ENCODE measurements around the gene CTDNEP1.
A peak's percentile ranks its signal among the peaks of the same experiment; 100 is the strongest.
"Not testable (repeated sequence)": the region's sequence is repeated elsewhere in the genome, so short reads cannot be mapped to it uniquely, and the experiment has no call there.

The CTDNEP1 gene

GRCh38 chr17:7253082-7253481 is 1.5 kb upstream of the CTDNEP1 start:
- Histone ChIP-seq H3K9ac (ENCODE audit: low read depth, low read length) (peak overlapping the region; percentile 94; the same call in 1 of the 2 replicates), H3K4me3 (ENCODE audit: low read length) (peak overlapping the region; percentile 92), H3K27me3 (ENCODE audit: insufficient read depth, low read length) (no peaks in the 10 kb centered on the region), H3K9me3 (ENCODE audit: insufficient read depth, low read depth, low read length) (no peaks in the 10 kb centered on the region), H3K4me1 (ENCODE audit: insufficient read depth, low read length) (peaks cover 7% of the 10 kb centered on the region), H3K27ac (ENCODE audit: low read length) (no peak overlapping the region), H3K36me3 (ENCODE audit: insufficient read depth, low read depth, low read length) (peaks cover 41% of the 10 kb centered on the region)

DNA sequence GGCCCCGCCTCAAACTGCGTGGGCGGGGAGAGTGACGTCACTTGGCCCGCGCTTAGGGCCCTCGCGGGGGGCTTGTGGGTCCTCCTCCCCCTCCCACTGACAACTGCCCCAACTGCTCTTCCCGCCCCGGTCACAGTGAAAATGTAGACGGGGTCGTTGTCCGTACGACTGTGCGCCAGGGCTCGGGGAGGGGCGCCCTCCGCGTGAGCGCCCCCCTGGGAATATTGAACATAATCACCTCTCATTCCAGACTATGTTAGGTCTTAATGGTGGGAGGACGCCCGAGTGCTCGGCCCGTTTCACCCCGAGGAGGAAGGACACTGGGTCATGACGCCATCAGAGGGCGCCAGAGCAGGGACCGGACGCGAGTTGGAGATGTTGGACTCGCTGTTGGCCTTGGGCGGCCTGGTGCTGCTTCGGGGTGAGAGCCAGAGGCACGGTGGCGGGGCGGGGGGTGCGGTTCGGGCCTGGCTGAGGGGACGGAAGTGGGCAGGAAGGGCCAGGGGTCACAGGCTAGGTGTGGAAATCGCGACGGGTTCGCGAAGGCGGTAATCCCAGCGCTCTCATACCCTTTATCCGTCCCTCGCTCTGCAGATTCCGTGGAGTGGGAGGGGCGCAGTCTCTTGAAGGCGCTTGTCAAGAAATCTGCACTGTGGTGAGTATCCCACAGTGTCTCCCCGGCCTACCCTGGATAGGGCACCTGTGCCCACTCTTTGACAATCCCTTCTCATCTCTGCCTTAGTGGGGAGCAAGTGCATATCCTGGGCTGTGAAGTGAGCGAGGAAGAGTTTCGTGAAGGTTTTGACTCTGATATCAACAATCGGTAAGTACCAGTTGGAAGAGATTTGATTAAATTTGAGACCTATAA is 876 bp upstream of the CTDNEP1 start, which contains the start of gene ELP5:
TSS of gene ELP5 (plus strand) at position 40 of the 868 bp plus-strand sequence. CDS start at position 376, 336 bp downstream.
- H3K27me3 ChIP-seq (ENCODE audit: insufficient read depth, low read length) = no peaks in the 10 kb centered on the region
- H3K36me3 ChIP-seq (ENCODE audit: insufficient read depth, low read depth, low read length) = peaks cover 37% of the 10 kb centered on the region
- H3K9me3 ChIP-seq (ENCODE audit: insufficient read depth, low read depth, low read length) = no peaks in the 10 kb centered on the region
- peaks cover 7% of the 10 kb centered on the region for H3K4me1 ChIP-seq (ENCODE audit: insufficient read depth, low read length)
- peak within 1 kb of the TSS; percentile 100 for H3K27ac ChIP-seq (ENCODE audit: low read length)
- peak within 1 kb of the TSS; percentile 94 for H3K9ac ChIP-seq (ENCODE audit: low read depth, low read length)
- H3K4me3 ChIP-seq (ENCODE audit: low read length) = peak within 1 kb of the TSS; percentile 92

DNA sequence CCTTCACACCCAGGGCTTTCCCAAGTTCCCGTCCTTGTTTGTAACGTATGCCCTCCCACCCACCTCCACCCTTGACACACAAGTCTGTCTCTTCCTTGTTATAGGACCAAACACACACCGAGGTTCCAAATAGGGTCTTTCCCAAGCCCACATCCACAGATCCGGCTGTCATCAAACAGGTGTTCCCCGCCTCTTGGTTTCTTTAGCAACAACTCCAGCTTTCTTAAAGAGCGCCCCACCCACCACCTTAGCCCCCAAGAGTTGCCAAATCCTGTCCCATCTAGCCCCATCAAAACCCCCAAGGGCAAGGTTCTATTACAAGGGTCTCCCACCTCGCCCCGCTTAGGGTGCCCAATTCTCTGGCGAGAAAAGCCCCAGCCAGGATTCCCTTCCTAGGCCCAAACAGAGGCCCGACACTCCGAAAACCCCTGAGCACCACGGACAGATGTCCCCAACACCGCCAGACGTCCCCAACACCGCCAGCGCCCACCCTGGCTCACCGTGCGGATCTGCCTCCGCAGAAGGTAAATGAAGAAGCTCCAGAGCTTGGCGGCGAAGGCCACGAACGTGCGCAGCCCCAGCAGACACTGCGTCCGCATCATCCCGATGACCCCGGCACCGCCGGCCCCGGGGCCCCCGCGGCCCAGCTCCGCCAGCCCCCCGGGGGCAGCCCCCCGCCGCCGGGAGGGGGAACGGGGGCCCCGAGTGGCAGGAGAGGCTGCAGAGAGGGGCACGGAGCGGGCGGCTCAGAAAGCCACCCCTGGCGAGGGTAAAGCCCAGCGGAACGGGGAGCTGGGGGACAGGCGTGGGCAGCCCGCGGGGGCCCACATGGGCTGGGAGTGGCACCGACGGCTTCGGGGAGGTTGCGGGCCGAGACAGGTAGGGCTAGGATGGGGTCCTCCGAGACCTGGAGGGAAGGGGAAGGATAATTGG is 573 bp downstream of the CTDNEP1 start:
- H3K27ac ChIP-seq (ENCODE audit: low read length) = peak overlapping the region; percentile 48
- no peaks in the 10 kb centered on the region for H3K9me3 ChIP-seq (ENCODE audit: insufficient read depth, low read depth, low read length)
- peaks cover 7% of the 10 kb centered on the region for H3K4me1 ChIP-seq (ENCODE audit: insufficient read depth, low read length)
- peak overlapping the region; percentile 92 for H3K4me3 ChIP-seq (ENCODE audit: low read length)
- peaks cover 37% of the 10 kb centered on the region for H3K36me3 ChIP-seq (ENCODE audit: insufficient read depth, low read depth, low read length)
- peak overlapping the region; percentile 94 for H3K9ac ChIP-seq (ENCODE audit: low read depth, low read length)
- H3K27me3 ChIP-seq (ENCODE audit: insufficient read depth, low read length) = no peaks in the 10 kb centered on the region

DNA sequence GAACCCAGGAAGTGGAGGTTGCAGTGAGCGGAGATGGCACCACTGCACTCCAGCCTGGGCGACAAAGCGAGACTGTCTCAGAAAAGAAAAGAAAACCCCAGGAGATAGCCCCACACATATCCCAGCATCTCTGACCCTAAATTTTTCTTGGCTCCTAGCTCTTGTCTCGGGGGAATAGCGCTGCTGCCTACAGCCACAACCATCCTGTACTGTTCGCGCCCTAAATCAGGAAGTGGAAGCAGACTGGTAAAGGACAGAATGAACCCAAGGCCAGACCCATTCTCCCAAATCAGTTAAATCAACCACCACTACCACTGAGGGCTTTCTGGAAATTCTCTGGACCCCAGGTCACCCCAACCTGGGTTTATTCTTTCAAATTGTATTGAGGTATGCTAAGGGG is 1.7 kb downstream of the CTDNEP1 start:
- peaks cover 7% of the 10 kb centered on the region for H3K4me1 ChIP-seq (ENCODE audit: insufficient read depth, low read length)
- H3K4me3 ChIP-seq (ENCODE audit: low read length) = peak overlapping the region; percentile 92; the same call in 1 of the 2 replicates
- H3K27ac ChIP-seq (ENCODE audit: low read length) = no peak overlapping the region
- H3K9ac ChIP-seq (ENCODE audit: low read depth, low read length) = peak overlapping the region; percentile 94; the same call in 1 of the 2 replicates
- no peaks in the 10 kb centered on the region for H3K27me3 ChIP-seq (ENCODE audit: insufficient read depth, low read length)
- H3K36me3 ChIP-seq (ENCODE audit: insufficient read depth, low read depth, low read length) = peaks cover 34% of the 10 kb centered on the region
- no peaks in the 10 kb centered on the region for H3K9me3 ChIP-seq (ENCODE audit: insufficient read depth, low read depth, low read length)

DNA sequence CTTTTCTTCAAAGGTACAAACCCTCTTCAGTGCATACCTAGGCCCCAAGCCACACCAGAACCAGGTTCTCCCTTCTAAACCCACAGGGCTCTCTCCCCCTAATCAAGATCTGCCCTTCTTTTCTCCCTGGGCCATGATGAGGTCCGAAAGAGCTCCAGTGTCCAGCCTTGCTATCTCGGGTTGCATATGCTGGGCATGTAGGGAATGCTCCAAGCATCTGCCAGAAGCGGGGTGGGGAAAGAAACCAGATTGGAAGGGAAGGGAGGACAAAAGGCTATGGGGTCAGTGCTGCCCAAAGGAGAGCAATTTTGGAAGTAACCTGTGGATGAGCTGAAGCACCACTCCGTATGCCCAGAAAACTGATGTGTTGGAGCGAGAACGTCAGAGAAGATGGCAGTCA is 2.3 kb downstream of the CTDNEP1 start:
- Histone ChIP-seq H3K4me3 (ENCODE audit: low read length) (no peak overlapping the region), H3K27ac (ENCODE audit: low read length) (no peak overlapping the region), H3K36me3 (ENCODE audit: insufficient read depth, low read depth, low read length) (peaks cover 34% of the 10 kb centered on the region), H3K27me3 (ENCODE audit: insufficient read depth, low read length) (no peaks in the 10 kb centered on the region), H3K4me1 (ENCODE audit: insufficient read depth, low read length) (peaks cover 7% of the 10 kb centered on the region), H3K9me3 (ENCODE audit: insufficient read depth, low read depth, low read length) (no peaks in the 10 kb centered on the region), H3K9ac (ENCODE audit: low read depth, low read length) (0 out of 2 replicates have a peak overlapping the region, but pooled peaks have one; percentile 27)

DNA sequence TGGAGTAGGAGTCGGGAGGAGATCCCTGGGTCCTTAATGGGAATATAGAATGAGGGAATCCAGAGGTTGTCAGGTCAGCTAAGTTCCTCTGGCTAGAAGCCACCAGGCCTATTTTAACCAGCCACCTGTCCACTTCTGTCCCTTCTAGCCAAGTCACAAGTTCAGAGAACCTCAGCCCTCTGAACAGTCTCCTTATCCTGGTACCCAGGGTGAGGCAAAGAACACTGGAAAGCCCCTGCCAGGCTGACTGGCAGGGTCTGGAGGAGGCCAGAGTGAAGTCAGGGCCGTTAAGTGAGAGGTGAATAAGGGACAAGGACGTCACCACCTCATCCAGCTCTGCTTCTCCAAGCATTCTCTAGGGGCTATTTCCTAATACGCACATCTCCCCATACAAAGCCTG is 2.7 kb downstream of the CTDNEP1 start:
- H3K9ac ChIP-seq (ENCODE audit: low read depth, low read length) = peak overlapping the region; percentile 27; the same call in 1 of the 2 replicates
- no peak overlapping the region for H3K4me3 ChIP-seq (ENCODE audit: low read length)
- H3K36me3 ChIP-seq (ENCODE audit: insufficient read depth, low read depth, low read length) = peaks cover 34% of the 10 kb centered on the region
- H3K4me1 ChIP-seq (ENCODE audit: insufficient read depth, low read length) = peaks cover 7% of the 10 kb centered on the region
- no peaks in the 10 kb centered on the region for H3K27me3 ChIP-seq (ENCODE audit: insufficient read depth, low read length)
- H3K9me3 ChIP-seq (ENCODE audit: insufficient read depth, low read depth, low read length) = no peaks in the 10 kb centered on the region
- no peak overlapping the region for H3K27ac ChIP-seq (ENCODE audit: low read length)

DNA sequence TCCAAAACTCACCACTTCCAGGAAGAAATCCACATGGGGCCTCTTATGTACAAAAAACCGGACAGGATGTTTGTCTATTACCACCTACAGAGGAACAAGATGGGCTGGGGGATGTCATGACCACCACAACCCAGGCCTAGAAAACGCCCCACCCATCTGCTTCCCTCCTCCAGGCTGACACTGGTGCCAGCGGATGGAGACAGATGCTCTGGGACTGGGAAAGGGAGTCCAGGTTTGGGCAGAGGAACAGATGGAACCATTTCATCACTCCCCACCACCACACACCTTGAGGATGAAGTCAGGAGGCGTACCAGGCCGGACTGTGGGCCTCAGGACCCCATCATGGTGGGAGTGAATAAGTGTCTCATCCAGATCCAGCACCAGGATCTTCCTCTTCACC is 4.8 kb downstream of the CTDNEP1 start:
- H3K9me3 ChIP-seq (ENCODE audit: insufficient read depth, low read depth, low read length) = no peaks in the 10 kb centered on the region
- peaks cover 30% of the 10 kb centered on the region for H3K36me3 ChIP-seq (ENCODE audit: insufficient read depth, low read depth, low read length)
- no peak overlapping the region for H3K27ac ChIP-seq (ENCODE audit: low read length)
- H3K9ac ChIP-seq (ENCODE audit: low read depth, low read length) = no peak overlapping the region
- peaks cover 4% of the 10 kb centered on the region for H3K4me1 ChIP-seq (ENCODE audit: insufficient read depth, low read length)
- H3K27me3 ChIP-seq (ENCODE audit: insufficient read depth, low read length) = no peaks in the 10 kb centered on the region
- H3K4me3 ChIP-seq (ENCODE audit: low read length) = no peak overlapping the region

GRCh38 chr17:7243838-7244237 is 7.7 kb downstream of the CTDNEP1 start:
- H3K27me3 ChIP-seq (ENCODE audit: insufficient read depth, low read length); H3K9ac ChIP-seq (ENCODE audit: low read depth, low read length); H3K9me3 ChIP-seq (ENCODE audit: insufficient read depth, low read depth, low read length); H3K27ac ChIP-seq (ENCODE audit: low read length); H3K4me3 ChIP-seq (ENCODE audit: low read length): not testable (repeated sequence)
- Histone ChIP-seq H3K36me3 (ENCODE audit: insufficient read depth, low read depth, low read length) (peaks cover 40% of the 10 kb centered on the region), H3K4me1 (ENCODE audit: insufficient read depth, low read length) (peaks cover 10% of the 10 kb centered on the region)

DNA sequence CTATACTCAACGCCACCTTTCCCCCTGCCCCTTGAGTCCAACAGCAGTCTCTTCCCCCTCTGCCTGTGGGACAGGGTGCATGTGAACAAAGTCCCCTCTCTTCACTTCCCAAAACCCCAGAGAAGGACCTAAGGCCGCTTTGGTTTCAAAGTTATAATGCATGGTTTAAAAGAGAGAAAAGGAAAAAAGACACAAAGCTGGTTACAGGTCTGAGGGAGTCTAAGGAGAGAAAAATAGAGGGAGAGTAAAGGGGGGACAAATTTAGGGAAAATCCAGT is 8.1 kb downstream of the CTDNEP1 start:
- H3K9me3 ChIP-seq (ENCODE audit: insufficient read depth, low read depth, low read length) = no peaks in the 10 kb centered on the region
- peak overlapping the region; percentile 90; the same call in 1 of the 2 replicates for H3K9ac ChIP-seq (ENCODE audit: low read depth, low read length)
- H3K27ac ChIP-seq (ENCODE audit: low read length) = peak overlapping the region; percentile 43
- H3K27me3 ChIP-seq (ENCODE audit: insufficient read depth, low read length) = no peaks in the 10 kb centered on the region
- peaks cover 40% of the 10 kb centered on the region for H3K36me3 ChIP-seq (ENCODE audit: insufficient read depth, low read depth, low read length)
- H3K4me1 ChIP-seq (ENCODE audit: insufficient read depth, low read length) = peaks cover 10% of the 10 kb centered on the region; the same call in 1 of the 2 replicates
- H3K4me3 ChIP-seq (ENCODE audit: low read length) = peak overlapping the region; percentile 86

GRCh38 chr17:7242717-7243452 is 8.6 kb downstream of the CTDNEP1 start:
- H3K4me1 ChIP-seq (ENCODE audit: insufficient read depth, low read length) = peaks cover 10% of the 10 kb centered on the region; the same call in 1 of the 2 replicates
- no peaks in the 10 kb centered on the region for H3K9me3 ChIP-seq (ENCODE audit: insufficient read depth, low read depth, low read length)
- H3K27ac ChIP-seq (ENCODE audit: low read length) = peak overlapping the region; percentile 92
- H3K36me3 ChIP-seq (ENCODE audit: insufficient read depth, low read depth, low read length) = peaks cover 40% of the 10 kb centered on the region
- peak overlapping the region; percentile 90 for H3K9ac ChIP-seq (ENCODE audit: low read depth, low read length)
- peak overlapping the region; percentile 86 for H3K4me3 ChIP-seq (ENCODE audit: low read length)
- no peaks in the 10 kb centered on the region for H3K27me3 ChIP-seq (ENCODE audit: insufficient read depth, low read length)
